Endothelial cell of umbilical vein (primary cell): Measurements from ENCODE around the gene CARD8. TPM values are rescaled to one million over a fixed set of nuclear protein-coding genes. Genes with fewer than 3 reads are reported as not detected.

Experiments
- BruUV-seq: library from RNA; stranded (reverse); fragments of 400-500 nt; replicated peaks from 2 replicates; lab custom pipeline; 2021; lab: Mats Ljungman, UMichigan
- CTCF ChIA-PET: fragments of 300-600, 350-600 bp; sonication (Branson Sonifier 250); formaldehyde crosslinking; loops from one replicate; lab custom pipeline; 2021; ENCODE audit warnings: antibody characterized with exemption, inconsistent platforms; lab: Charles Lee
- POLR2A ChIA-PET: fragments of 300-600, 350-600 bp; sonication (Branson Sonifier 250); formaldehyde crosslinking; loops from one replicate; lab custom pipeline; 2021; ENCODE audit warnings: antibody characterized with exemption, inconsistent platforms; lab: Charles Lee
- DNase-seq: peaks from one replicate; pipeline ENCODE4 v3.0.0-alpha.2; 2011; ENCODE audit warnings: low read depth, low spot score
- FAIRE-seq: peaks from 2 replicates; lab custom pipeline; 2011; peaks lifted over from hg19 to GRCh38; lab: Jason Lieb, UNC
- H2AFZ ChIP-seq: 2 replicates; pipeline ENCODE4 v1.6.0; 2012; ENCODE audit warnings: low read depth, low read length, control low read depth, inconsistent platforms
- H3K27ac ChIP-seq: 2 replicates; pipeline ENCODE4 v1.5.1; 2011; ENCODE audit warnings: low read depth, mild to moderate bottlenecking, control low read depth, low read length, moderate library complexity; ENCODE audit not compliant: insufficient read depth
- H3K27me3 ChIP-seq, 2 experiments: 2 replicates each; pipeline versions ENCODE4 v1.6.0 to v1.6.1; 2011; ENCODE audit warnings: low read length in 2 of 2, mixed read lengths in 1 of 2; ENCODE audit not compliant: control insufficient read depth in 2 of 2, insufficient read depth in 2 of 2
- H3K36me3 ChIP-seq, 2 experiments: 2 replicates in 1 of 2; 3 replicates in 1 of 2; pipeline ENCODE4 v1.5.1; 2011; ENCODE audit warnings: low read length in 2 of 2, mild to moderate bottlenecking in 1 of 2, moderate library complexity in 1 of 2; ENCODE audit not compliant: control insufficient read depth in 2 of 2, insufficient read depth in 2 of 2; ENCODE audit errors: extremely low read depth in 1 of 2
- H3K4me1 ChIP-seq: 3 replicates; pipeline ENCODE4 v1.5.1; 2011; ENCODE audit warnings: mild to moderate bottlenecking, low read length; ENCODE audit not compliant: control insufficient read depth, insufficient read depth; ENCODE audit errors: extremely low read depth
- H3K4me2 ChIP-seq: 2 replicates; pipeline ENCODE4 v1.6.1; 2011; ENCODE audit warnings: low read length, control low read depth, mixed read lengths; ENCODE audit not compliant: insufficient read depth
- H3K4me3 ChIP-seq, 3 experiments: fragments of 200-600 bp in 1 of 3; sonication (generic), shearing (Covaris generic) in 1 of 3; replicated peaks in 1 of 3; 2 replicates each; pipeline ENCODE4 v1.5.1; 2011 to 2016; ENCODE audit warnings: control low read depth in 3 of 3, low read length in 3 of 3, mild to moderate bottlenecking in 2 of 3, inconsistent platforms in 1 of 3, low read depth in 1 of 3, moderate library complexity in 1 of 3; ENCODE audit not compliant: insufficient read depth in 1 of 3
- H3K79me2 ChIP-seq: 2 replicates; pipeline ENCODE4 v1.6.0; 2012; ENCODE audit warnings: low read length, inconsistent platforms; ENCODE audit not compliant: control insufficient read depth, insufficient read depth
- H3K9ac ChIP-seq: replicated peaks from 2 replicates; pipeline ENCODE3; 2011; ENCODE audit warnings: low read length, control low read depth; ENCODE audit not compliant: insufficient read depth; ENCODE audit errors: extremely low read depth
- H3K9me1 ChIP-seq: replicated peaks from 3 replicates; pipeline ENCODE4 v1.6.0; 2011; ENCODE audit warnings: mild to moderate bottlenecking, low read length; ENCODE audit not compliant: control insufficient read depth, insufficient read depth; ENCODE audit errors: extremely low read depth
- H3K9me3 ChIP-seq: replicated peaks from 2 replicates; pipeline ENCODE4 v1.5.1; 2012; ENCODE audit warnings: low read length, inconsistent platforms; ENCODE audit not compliant: control insufficient read depth, insufficient read depth
- H4K20me1 ChIP-seq: replicated peaks from 2 replicates; pipeline ENCODE3; 2011; ENCODE audit warnings: mild to moderate bottlenecking, low read length; ENCODE audit not compliant: control insufficient read depth, insufficient read depth; ENCODE audit errors: extremely low read depth
- EZH2 ChIP-seq: IDR thresholded peaks from 2 replicates; pipeline ENCODE4 v1.6.1; 2012; ENCODE audit warnings: borderline replicate concordance, low read depth, mild to moderate bottlenecking, moderate library complexity, low read length, inconsistent platforms; ENCODE audit not compliant: severe bottlenecking
- FOS ChIP-seq: IDR thresholded peaks from 2 replicates; pipeline ENCODE4 v1.6.1; 2011; ENCODE audit warnings: mild to moderate bottlenecking, low read length, moderate library complexity, borderline replicate concordance; ENCODE audit not compliant: insufficient read depth
- GATA2 ChIP-seq: IDR thresholded peaks from 2 replicates; pipeline ENCODE4 v1.7.0; 2011; ENCODE audit warnings: low read depth, mild to moderate bottlenecking, moderate library complexity, mixed read lengths, low read length; ENCODE audit not compliant: insufficient read length, insufficient read depth
- JUN ChIP-seq: IDR thresholded peaks from 2 replicates; pipeline ENCODE4 v1.6.1; 2011; ENCODE audit warnings: borderline replicate concordance, low read depth; ENCODE audit not compliant: insufficient read length, insufficient read depth
- MAX ChIP-seq: IDR thresholded peaks from 2 replicates; pipeline ENCODE4 v1.6.1; 2011; ENCODE audit not compliant: insufficient read depth, insufficient read length
- MYC ChIP-seq: IDR thresholded peaks from one replicate; pipeline ENCODE4 v1.6.1; 2011; ENCODE audit warnings: mild to moderate bottlenecking, low read depth, low read length
- POLR2A ChIP-seq: IDR thresholded peaks from 2 replicates; pipeline ENCODE4 v1.6.1; 2012; ENCODE audit warnings: low read depth, mild to moderate bottlenecking, control low read depth, low read length
- POLR2AphosphoS5 ChIP-seq: IDR thresholded peaks from 2 replicates; pipeline ENCODE4 v1.6.1; 2012; ENCODE audit warnings: low read depth, mild to moderate bottlenecking, control low read depth, low read length, moderate library complexity; ENCODE audit not compliant: insufficient read depth
- dilution Hi-C: fragments of 300-500 bp; cut with MboI; formaldehyde crosslinking; loops from one replicate; pipeline ENCODE4 v1.15.0; 2019; ENCODE audit warnings: low sequenced_read_pairs; ENCODE audit not compliant: extremely low pct_ligation_motif_present
- intact Hi-C: fragments of 100-400 bp; cut with micrococcal nuclease; formaldehyde crosslinking; loops from one replicate; pipeline ENCODE4 v1.10.0; 2022
- polyA plus RNA-seq, 4 experiments: library from polyadenylated mRNA; depleted of rRNA in 3 of 4; stranded (reverse) in 3 of 4; unstranded in 1 of 4; fragments of >200 nt; gene quantifications; 2 replicates each; pipeline versions ENCODE4 v1.2.1 to v1.2.3, GENCODE V29; 2011 to 2012; ENCODE audit warnings: missing spikeins in 1 of 4
- total RNA-seq: library from RNA; stranded (reverse); gene quantifications from 2 replicates; pipeline ENCODE4 v1.2.3, GENCODE V29; 2021
- TF ChIP-seq, protein P1 (sequence below), 2 donors: IDR thresholded peaks; 1 replicate in 1 of 2; 2 replicates in 1 of 2; pipeline ENCODE4 v1.5.1; 2011; ENCODE audit warnings: low read length in 2 of 2, mild to moderate bottlenecking in 2 of 2, moderate library complexity in 2 of 2, control low read depth in 1 of 2, inconsistent platforms in 1 of 2, low read depth in 1 of 2; ENCODE audit not compliant: insufficient read depth in 1 of 2; ENCODE audit errors: extremely low read depth in 1 of 2

Gene CARD8
- total and polyA plus RNA-seq, 2 donors (not counting 3 experiments of a cell fraction or from before 2014, with no cell fraction given), result 64.6 to 123 TPM

- dilution Hi-C loops (no loop called here), intact Hi-C loops (no loop called here)
- CTCF ChIA-PET, result interaction anchor here (0.7 kb wide), 1 partner anchor 158 kb away, joined by 4 read pairs; no protein-coding TSS in a partner anchor
- FAIRE-seq (no peak), DNase-seq (no peak)
- Histone ChIP-seq H2AFZ (no peak overlapping the region), H3K4me1 (peaks cover 10% of the 10 kb centered on the region), H3K36me3 (peaks cover 0 to 6% of the 10 kb centered on the region in 2 experiments), H3K27me3 (no peaks in the 10 kb centered on the region), H3K4me3 (no peak overlapping the region), H3K79me2 (peaks cover 12% of the 10 kb centered on the region), H3K4me2 (no peak overlapping the region), H3K9ac (no peak overlapping the region), H3K9me3 (no peaks in the 10 kb centered on the region), H3K9me1 (no peaks in the 10 kb centered on the region), H3K27ac (no peak overlapping the region), H4K20me1 (no peaks in the 10 kb centered on the region)
- no TSS peak for BruUV-seq
- TF ChIP-seq POLR2AphosphoS5, result no peak
- TF ChIP-seq FOS, result no peak
- TF ChIP-seq POLR2A, result no peak
- TF ChIP-seq MAX, result no peak
- TF ChIP-seq, protein P1, sequence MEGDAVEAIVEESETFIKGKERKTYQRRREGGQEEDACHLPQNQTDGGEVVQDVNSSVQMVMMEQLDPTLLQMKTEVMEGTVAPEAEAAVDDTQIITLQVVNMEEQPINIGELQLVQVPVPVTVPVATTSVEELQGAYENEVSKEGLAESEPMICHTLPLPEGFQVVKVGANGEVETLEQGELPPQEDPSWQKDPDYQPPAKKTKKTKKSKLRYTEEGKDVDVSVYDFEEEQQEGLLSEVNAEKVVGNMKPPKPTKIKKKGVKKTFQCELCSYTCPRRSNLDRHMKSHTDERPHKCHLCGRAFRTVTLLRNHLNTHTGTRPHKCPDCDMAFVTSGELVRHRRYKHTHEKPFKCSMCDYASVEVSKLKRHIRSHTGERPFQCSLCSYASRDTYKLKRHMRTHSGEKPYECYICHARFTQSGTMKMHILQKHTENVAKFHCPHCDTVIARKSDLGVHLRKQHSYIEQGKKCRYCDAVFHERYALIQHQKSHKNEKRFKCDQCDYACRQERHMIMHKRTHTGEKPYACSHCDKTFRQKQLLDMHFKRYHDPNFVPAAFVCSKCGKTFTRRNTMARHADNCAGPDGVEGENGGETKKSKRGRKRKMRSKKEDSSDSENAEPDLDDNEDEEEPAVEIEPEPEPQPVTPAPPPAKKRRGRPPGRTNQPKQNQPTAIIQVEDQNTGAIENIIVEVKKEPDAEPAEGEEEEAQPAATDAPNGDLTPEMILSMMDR (IDR thresholded peaks at IDR 0.05; ENCODE audit: extremely low read depth in 1 of 2, insufficient read depth in 1 of 2, low read depth in 1 of 2, low read length in 2 of 2), result no peak
- no peak for TF ChIP-seq GATA2
- no peak for TF ChIP-seq JUN
- TF ChIP-seq MYC, result no peak
- no peak for TF ChIP-seq EZH2
- POLR2A ChIA-PET, result no interaction called here
These were observed 80.1 kb downstream of the CARD8 start for GRCh38 chr19:48175578-48175977.
